ENCODE measurements around the gene GTF3C5.
"Not testable (repeated sequence)": the region's sequence is repeated elsewhere in the genome, so short reads cannot be mapped to it uniquely, and the experiment has no call there.

Gene GTF3C5

DNA sequence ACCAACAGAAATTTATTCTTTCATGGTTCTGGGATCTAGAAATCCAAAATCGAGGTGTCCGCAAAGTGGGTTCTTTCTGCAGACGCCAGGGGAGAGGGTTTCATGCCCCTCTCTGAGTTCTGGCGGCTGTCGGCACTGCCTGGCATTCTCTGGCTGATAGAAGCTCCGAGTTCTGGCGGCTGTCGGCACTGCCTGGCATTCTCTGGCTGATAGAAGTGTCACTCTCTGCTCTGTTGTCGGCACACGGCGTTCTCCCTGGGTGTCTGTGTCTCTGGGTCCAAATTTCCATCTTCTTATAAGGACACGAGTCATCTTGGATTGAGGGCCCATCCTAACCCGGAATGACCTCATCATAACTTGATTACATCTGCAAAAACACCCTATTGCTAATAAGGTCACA is 44.7 kb upstream of the GTF3C5 start:
- TF ChIP-seq, protein P1, sequence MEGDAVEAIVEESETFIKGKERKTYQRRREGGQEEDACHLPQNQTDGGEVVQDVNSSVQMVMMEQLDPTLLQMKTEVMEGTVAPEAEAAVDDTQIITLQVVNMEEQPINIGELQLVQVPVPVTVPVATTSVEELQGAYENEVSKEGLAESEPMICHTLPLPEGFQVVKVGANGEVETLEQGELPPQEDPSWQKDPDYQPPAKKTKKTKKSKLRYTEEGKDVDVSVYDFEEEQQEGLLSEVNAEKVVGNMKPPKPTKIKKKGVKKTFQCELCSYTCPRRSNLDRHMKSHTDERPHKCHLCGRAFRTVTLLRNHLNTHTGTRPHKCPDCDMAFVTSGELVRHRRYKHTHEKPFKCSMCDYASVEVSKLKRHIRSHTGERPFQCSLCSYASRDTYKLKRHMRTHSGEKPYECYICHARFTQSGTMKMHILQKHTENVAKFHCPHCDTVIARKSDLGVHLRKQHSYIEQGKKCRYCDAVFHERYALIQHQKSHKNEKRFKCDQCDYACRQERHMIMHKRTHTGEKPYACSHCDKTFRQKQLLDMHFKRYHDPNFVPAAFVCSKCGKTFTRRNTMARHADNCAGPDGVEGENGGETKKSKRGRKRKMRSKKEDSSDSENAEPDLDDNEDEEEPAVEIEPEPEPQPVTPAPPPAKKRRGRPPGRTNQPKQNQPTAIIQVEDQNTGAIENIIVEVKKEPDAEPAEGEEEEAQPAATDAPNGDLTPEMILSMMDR (IDR thresholded peaks at IDR 0.05; ENCODE audit: low read depth, low read length): no peak
- no peak overlapping the region for H3K4me3 ChIP-seq (ENCODE audit: low read depth, low read length)

DNA sequence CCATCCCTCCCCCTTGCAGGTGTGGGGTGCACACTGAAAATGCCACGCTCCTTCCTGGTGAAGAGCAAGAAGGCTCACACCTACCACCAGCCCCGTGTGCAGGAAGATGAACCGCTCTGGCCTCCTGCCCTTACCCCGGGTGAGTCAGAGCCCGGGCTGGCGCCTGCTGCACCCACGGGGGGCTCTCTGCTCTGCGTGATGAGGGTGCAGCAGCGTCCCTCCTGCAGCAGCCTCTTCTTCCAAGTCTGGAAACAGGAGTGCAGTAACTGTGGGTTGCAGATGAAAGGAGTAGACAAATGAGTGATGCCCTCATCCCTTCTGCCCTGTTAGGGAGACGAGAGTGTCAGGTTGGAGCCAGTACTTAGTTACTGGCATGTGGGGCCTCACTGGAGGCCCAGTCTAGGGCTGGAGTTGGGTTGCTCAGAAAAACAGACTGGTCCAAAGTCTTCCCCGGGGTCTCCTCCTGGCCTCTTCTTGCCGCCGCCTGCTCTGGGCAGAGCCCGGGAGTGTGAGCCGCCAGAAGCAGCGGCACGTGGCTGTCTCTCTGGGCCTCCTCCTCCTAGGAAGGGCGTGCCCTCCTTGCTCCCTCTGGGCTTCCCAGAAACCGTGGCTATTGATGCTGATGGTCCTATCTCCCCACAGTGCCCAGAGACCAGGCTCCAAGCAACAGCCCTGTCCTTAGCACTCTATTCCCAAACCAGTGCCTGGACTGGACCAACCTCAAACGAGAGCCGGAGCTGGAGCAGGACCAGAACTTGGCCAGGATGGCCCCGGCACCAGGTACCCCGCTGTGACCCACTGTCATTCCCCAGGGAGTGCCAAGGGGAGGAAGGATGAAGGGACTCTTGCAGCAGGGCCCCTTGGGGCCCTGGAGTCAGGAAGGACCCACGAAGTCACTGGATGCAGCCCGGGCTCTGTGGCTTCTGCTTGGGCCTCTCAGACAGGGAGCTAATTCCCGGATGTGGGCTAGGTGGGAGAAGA is 43.9 kb upstream of the GTF3C5 start:
- no peak overlapping the region for H3K4me3 ChIP-seq (ENCODE audit: low read depth, low read length)
- TF ChIP-seq, protein P1 (IDR thresholded peaks at IDR 0.05; ENCODE audit: low read depth, low read length): no peak

DNA sequence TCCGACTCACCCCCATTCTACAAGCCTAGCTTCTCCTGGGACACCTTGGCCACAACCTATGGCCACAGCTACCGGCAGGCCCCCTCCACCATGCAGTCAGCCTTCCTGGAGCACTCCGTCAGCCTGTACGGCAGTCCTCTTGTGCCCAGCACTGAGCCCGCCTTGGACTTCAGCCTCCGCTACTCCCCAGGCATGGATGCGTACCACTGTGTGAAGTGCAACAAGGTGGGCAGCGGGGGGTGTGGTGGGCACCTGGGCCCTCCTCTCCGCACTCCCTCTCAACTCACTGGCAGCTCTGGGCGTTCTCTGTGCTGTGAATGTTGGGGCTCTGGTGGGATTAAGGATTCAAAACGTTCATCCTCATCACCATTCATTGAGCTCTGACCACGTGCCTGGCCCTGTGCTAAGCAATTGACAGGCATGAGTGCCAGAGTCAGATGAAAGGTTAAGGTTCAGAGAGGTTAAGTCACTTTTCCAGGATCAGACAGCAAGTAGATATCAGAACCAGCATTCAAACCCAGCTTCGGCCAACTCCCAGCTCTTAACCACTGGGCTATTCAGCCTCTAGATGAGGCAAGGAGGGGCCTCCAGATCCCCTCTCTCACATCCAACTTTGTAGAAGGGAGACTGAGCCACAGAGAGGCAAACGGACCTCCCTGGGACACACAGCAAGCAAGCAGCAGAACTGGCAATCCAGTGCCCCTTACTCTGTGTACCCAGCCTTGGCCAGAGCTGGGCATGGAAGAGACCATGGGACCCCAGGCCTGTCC is 42.4 kb upstream of the GTF3C5 start:
- TF ChIP-seq, protein P1 (IDR thresholded peaks at IDR 0.05; ENCODE audit: low read depth, low read length): no peak

DNA sequence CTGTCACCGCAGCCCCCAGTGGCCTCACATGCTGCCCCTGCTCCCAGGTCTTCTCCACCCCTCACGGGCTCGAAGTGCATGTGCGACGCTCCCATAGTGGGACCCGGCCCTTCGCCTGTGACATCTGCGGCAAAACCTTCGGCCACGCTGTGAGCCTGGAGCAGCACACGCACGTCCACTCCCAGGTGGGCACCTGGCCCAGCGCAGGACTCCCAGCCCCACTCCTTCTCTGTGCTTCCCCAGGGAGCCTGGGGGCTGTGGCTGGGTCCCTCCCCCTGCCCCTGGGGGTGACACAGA is 41.8 kb upstream of the GTF3C5 start:
- TF ChIP-seq, protein P1 (IDR thresholded peaks at IDR 0.05; ENCODE audit: low read depth, low read length): no peak
- no peak overlapping the region for H3K4me3 ChIP-seq (ENCODE audit: low read depth, low read length)

More for the DNA sequence above, 42.4 kb upstream of the GTF3C5 start:
- no peak overlapping the region for H3K4me3 ChIP-seq (ENCODE audit: low read depth, low read length)

DNA sequence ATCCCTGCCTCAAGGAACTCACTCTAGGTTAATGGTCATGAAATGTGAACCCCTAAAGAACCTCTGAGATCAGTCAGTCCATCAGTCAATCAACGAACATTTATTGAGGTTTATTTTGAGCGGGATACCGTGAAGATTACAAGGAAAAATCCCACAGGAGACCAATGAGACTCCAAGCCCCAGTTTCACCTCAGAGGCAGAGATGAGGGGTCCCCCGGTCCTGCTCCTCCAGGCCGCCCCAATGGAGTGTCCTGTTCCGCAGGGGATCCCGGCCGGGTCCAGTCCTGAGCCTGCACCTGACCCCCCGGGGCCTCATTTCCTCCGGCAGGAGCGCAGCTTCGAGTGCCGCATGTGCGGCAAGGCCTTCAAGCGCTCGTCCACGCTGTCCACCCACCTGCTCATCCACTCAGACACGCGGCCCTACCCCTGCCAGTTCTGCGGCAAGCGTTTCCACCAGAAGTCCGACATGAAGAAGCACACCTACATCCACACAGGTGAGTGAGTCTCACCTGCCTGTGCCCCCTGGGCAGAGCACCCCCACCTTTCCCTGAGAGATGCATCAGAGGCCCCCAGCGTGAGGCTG is 41.3 kb upstream of the GTF3C5 start:
- H3K4me3 ChIP-seq (ENCODE audit: low read depth, low read length): no peak overlapping the region
- TF ChIP-seq, protein P1 (IDR thresholded peaks at IDR 0.05; ENCODE audit: low read depth, low read length): no peak

DNA sequence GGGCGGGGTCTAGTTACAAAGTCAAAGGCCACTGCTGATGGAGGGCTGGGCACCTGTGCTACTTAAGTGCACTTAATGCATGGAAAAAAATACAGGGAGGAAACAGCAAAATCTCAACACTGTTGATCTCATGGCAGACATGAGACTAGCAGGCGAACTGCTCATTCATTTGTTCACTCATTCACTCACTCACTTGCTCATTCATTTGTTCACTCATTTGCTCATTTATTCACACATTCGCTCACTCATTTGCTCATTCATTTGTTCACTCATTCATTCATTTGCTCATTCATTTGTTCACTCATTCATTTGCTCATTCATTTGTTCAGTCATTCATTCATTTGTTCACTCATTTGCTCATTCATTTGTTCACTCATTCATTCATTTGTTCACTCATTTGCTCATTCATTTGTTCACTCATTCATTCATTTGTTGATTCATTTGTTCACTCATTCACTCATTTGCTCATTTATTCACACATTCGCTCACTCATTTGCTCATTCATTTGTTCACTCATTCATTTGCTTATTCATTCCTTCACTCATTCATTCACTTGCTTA is 40.7 kb upstream of the GTF3C5 start:
- H3K4me3 ChIP-seq (ENCODE audit: low read depth, low read length): not testable (repeated sequence)

DNA sequence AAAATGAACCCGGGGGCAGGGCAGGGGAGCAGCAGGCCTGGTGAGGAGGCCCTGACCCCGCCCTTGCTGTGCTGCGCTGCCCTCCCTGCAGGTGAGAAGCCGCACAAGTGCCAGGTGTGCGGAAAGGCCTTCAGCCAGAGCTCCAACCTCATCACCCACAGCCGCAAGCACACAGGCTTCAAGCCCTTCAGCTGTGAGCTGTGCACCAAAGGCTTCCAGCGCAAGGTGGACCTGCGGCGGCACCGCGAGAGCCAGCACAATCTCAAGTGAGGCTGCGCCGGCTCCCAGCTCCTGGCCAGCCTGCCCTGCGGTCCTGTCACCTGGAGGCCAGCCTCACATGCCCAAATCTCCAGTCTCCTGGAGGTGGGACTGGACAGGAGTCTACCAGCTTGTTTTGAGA is 40.0 kb upstream of the GTF3C5 start:
- TF ChIP-seq, protein P1 (IDR thresholded peaks at IDR 0.05; ENCODE audit: low read depth, low read length): no peak
- H3K4me3 ChIP-seq (ENCODE audit: low read depth, low read length): no peak overlapping the region

Data from WI38 (cell line).